Measurements from ENCODE around the gene FYB1.

- TF ChIP-seq, protein P1, sequence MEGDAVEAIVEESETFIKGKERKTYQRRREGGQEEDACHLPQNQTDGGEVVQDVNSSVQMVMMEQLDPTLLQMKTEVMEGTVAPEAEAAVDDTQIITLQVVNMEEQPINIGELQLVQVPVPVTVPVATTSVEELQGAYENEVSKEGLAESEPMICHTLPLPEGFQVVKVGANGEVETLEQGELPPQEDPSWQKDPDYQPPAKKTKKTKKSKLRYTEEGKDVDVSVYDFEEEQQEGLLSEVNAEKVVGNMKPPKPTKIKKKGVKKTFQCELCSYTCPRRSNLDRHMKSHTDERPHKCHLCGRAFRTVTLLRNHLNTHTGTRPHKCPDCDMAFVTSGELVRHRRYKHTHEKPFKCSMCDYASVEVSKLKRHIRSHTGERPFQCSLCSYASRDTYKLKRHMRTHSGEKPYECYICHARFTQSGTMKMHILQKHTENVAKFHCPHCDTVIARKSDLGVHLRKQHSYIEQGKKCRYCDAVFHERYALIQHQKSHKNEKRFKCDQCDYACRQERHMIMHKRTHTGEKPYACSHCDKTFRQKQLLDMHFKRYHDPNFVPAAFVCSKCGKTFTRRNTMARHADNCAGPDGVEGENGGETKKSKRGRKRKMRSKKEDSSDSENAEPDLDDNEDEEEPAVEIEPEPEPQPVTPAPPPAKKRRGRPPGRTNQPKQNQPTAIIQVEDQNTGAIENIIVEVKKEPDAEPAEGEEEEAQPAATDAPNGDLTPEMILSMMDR (IDR thresholded peaks at IDR 0.05), result no peak
- TF ChIP-seq EP300 (IDR thresholded peaks at IDR 0.05), result no peak
Observed at GRCh38 chr5:39190311-39191102, 28.9 kb downstream of the FYB1 start.
